NCI-H2227 (cell line): ENCODE measurements around the gene GLI1.
"Not testable (repeated sequence)": the region's sequence is repeated elsewhere in the genome, so short reads cannot be mapped to it uniquely, and the experiment has no call there.

ENCODE experiments used
- DNase-seq: peaks from one replicate; lab custom pipeline; 2025; ENCODE audit not compliant: unreplicated experiment; lab: John Stamatoyannopoulos, UW

The GLI1 gene

DNA sequence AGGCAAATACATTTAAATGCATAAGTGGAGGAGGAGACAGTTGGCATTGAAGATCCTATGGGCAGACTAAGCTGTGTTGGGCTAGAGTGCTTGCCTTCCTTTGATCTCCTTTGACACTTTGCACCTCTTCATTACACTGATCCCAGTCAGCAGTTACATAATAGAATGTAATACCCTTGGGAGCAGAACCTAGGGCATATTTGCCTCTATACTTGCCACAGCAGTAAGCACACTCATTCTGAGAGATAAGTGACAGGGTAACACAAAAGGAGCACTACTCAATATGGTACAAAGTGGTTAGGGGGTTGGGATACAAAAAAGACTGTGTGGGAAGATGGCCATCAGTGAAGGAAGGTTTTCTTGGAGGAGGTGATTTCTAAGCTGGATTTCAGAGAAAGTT is 37.2 kb downstream of the GLI1 start:
- DNase-seq: no peak

DNA sequence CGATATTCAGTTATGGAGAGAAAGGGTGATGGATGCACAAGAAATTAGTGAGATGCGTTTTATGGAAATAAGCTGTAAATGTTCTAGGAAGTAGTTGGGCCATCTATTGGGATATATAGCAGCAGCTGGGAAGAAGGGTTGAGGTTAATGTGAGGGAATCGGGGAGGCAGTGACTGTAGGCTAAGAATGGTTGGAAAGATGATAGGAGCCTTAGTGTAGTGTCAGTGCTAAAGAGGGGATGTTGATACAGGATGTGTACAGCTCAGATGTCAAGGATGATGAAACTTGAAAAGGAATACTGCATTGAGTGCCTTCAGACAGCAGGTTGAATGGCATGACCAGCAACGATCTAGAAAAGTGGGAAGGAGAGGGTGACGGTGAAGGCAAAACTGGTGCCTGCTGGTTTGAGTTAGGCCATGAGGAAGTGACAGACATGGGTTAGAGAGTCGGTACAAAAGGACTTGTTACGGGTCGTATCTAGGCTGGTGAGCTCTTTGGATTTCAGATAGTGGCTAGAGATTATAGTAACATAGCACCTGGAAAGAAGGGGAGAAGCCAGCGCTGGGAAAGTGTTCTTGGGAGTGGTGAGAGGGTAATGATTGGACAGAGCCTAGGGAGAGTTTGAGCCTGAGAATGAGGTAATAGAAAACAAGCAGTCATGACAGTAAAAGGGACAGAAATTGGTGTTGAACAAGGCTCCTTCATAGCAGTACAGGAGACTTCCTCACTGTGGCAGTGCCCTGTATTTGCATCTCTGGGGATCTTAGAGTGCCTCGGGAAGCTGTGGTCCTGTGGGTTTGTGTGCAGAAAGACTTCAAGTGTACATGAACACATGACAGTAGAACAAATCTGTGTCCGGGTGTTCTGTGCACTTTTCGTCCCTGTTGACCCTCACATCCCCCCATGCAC is 37.9 kb downstream of the GLI1 start:
- DNase-seq: no peak

DNA sequence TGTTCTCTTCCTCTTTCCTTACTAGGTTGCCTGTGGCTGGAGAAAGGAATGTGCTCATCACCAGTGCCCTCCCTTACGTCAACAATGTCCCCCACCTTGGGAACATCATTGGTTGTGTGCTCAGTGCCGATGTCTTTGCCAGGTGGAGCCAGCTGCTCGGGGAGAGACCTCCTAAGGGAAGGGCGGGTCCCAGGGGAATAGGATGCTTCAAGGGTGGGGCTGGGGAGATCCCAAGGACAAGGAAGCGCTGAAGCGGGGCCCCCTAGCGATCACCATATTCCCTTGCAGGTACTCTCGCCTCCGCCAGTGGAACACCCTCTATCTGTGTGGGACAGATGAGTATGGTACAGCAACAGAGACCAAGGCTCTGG is 38.5 kb downstream of the GLI1 start:
- DNase-seq: no peak

DNA sequence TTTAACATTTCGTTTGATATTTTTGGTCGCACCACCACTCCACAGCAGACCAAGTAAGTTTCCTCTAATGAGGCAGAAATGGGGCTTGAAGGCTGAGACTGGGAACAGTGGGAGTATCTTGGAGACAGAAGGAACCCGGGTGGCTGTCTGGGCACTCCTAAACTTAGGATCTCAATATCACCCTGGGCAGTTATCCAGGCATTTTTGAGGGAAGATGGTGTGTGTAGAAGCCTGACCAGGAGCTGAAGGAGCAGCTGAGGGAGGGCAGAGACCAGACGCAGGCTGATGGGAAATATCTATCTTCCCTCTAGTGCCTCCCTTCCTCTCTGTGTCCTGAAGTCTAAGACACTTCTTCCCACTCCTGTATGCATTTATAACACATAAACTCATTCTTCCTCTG is 39.0 kb downstream of the GLI1 start:
- no peak for DNase-seq

DNA sequence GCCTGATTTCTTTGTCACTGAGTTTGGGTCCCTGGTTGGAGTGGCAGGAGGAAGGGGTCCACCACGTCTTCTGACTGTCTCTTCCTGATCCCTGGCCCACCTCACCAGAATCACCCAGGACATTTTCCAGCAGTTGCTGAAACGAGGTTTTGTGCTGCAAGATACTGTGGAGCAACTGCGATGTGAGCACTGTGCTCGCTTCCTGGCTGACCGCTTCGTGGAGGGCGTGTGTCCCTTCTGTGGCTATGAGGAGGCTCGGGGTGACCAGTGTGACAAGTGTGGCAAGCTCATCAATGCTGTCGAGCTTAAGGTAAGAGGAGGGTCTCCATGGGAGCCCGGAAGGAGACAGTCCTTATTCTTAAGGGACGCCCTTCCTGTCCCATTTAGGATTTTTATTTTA is 40.6 kb downstream of the GLI1 start:
- no peak for DNase-seq

DNA sequence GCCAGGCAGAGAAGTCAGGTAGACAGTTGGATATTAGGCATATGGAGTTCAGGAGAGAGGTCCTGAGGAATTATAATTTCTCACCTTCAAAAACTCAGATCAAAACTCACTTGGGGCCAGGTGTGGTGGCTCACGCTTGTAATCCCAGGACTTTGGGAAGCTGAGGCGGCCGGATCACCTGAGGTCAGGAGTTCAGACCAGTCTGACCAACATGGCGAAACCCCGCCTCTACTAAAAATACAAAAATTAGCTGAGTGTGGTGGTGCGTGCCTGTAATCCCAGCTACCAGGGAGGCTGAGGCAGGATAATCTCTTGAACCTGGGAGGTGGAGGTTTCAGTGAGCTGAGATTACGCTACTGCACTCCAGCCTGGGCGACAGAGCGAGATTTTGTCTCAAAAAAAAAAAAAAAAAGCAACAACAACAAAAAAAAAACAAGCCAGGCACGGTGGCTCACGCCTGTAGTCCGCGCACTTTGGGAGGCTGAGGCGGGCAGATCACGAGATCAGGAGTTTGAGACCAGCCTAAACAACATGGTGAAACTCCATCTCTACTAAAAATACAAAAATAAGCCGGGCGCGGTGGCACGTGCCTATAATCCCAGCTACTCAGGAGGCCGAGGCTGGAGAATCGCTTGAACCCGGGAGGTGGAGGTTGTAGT is 42.9 kb downstream of the GLI1 start:
- not testable (repeated sequence) for DNase-seq

DNA sequence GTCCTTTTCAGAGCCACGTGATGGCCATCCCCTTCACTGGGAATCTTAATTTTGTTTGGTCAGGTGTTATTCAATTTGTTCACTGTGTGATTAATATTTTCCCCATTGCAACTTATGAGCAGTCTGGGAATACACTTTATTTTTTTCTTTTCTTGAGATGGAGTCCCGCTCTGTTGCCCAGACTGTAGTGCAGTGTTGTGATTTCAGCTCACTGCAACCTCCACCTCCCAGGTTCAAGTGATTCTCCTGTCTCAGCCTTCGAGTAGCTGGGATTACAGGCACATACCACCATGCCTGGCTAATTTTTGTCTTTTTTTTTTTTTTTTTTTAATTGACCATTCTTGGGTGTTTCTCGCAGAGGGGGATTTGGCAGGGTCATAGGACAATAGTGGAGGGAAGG is 47.0 kb downstream of the GLI1 start:
- not testable (repeated sequence) for DNase-seq

DNA sequence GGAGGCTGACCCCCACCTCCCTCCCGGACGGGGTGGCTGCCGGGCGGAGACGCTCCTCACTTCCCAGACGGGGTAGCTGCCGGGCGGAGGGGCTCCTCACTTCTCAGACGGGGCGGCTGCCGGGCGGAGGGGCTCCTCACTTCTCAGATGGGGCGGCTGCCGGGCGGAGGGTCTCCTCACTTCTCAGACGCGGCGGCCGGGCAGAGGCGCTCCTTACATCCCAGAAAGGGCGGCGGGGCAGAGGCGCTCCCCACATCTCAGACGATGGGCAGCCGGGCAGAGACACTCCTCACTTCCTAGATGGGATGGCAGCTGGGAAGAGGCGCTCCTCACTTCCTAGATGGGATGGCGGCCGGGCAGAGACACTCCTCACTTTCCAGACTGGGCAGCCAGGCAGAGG is 48.2 kb downstream of the GLI1 start:
- DNase-seq: not testable (repeated sequence)

DNA sequence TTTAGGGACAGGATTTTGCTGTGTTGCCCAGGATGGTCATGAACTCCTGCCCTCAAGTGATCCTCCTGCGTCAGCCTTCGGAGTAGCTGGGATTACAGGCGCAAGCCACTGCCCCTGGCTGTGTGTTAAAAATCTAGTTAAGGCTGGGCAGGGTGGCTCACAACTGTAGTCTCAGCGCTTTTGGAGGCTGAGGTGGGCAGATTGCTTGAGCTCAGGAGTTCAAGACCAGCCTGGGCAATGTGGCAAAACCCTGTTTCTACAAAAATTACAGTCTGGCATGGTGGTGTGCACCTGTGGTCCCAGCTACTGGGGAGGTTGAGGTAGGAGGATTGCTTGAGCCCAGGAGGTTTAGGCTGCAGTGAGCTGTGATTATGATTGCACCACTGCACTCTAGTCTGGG is 51.6 kb downstream of the GLI1 start:
- DNase-seq: no peak

DNA sequence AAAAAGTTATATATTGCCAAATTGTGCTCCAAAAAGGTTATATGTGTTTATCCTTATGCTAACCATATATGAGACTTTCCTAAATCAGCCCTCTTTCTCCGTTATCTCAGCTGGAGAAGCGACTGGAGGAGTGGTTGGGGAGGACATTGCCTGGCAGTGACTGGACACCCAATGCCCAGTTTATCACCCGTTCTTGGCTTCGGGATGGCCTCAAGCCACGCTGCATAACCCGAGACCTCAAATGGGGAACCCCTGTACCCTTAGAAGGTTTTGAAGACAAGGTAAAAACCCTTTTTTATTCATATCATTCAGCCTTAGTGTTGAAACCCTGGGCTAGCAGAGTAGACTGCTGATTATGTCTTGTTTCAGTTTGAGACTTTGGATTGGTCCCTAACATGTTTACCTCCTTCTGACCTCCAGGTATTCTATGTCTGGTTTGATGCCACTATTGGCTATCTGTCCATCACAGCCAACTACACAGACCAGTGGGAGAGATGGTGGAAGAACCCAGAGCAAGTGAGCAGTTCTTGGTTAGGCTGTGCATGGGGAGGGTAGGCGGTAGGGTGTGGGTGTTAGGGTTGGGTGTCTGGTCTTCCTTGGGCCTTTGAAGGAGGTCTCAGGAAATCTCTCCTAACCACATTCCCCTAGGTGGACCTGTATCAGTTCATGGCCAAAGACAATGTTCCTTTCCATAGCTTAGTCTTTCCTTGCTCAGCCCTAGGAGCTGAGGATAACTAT is 52.2 kb downstream of the GLI1 start:
- no peak for DNase-seq

DNA sequence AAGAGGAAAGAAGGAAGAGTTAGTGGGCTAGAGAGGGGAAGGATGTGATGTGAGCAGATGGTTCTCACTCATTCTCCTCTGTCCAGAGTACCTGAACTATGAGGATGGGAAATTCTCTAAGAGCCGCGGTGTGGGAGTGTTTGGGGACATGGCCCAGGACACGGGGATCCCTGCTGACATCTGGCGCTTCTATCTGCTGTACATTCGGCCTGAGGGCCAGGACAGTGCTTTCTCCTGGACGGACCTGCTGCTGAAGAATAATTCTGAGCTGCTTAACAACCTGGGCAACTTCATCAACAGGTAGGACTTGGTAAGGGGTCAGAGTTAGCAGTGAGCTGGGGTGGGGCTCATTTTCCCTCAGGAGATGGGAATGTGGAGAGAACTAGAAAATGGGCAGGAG is 53.1 kb downstream of the GLI1 start:
- no peak for DNase-seq

DNA sequence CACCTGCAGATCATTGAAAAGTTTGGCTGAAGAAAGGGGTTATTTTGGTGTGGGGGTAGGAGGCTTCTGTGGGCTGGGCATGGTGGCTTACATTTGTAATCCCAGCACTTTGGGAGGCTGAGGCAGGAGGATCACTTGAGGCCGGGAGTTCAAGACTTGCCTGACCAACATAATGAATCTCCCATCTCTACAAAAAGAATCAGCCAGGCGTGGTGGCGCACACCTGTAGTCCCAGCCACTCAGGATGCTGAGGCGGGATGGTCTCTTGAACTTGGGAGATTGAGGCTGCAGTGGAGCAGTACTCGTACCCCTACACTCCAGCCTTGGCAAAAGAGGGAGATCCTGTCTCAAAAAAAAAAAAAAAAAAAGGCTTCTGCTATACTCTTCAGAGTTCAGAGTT is 53.7 kb downstream of the GLI1 start:
- no peak for DNase-seq

DNA sequence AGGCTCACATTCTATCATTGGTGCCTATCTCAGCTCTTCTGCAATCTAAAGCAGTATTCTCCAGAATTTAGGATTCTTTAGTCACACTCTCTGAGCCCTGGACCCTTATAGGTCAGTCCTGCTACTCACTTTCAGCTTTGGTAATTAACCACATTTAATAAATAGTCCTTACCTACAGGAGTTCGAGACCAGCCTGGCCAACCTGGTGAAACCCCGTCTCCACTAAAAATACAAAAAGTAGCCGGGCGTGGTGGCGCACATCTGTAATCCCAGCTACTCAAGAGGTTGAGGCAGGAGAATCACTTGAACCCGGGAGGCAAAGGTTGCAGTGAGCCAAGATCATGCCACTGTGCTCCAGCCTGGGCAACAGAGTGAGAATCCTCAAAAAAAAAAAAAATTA is 54.1 kb downstream of the GLI1 start:
- DNase-seq: not testable (repeated sequence)

DNA sequence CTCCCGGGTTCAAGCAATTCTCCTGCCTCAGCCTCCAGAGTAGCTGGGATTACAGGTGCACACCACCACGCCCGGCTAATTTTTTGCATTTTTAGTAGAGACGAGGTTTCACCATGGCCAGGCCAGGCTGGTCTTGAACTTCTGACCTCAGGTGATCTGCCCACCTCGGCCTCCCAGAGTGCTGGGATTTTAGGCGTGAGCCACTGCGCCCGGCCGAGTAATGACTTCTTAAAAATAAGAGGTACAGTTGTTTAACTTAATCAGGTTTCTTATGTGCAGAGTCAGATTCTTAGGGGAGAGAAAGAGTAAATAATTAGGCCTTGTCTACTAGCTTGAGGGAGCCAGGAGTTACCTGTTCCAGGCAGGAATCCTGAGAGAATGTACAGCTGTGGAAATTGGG is 54.7 kb downstream of the GLI1 start:
- not testable (repeated sequence) for DNase-seq

DNA sequence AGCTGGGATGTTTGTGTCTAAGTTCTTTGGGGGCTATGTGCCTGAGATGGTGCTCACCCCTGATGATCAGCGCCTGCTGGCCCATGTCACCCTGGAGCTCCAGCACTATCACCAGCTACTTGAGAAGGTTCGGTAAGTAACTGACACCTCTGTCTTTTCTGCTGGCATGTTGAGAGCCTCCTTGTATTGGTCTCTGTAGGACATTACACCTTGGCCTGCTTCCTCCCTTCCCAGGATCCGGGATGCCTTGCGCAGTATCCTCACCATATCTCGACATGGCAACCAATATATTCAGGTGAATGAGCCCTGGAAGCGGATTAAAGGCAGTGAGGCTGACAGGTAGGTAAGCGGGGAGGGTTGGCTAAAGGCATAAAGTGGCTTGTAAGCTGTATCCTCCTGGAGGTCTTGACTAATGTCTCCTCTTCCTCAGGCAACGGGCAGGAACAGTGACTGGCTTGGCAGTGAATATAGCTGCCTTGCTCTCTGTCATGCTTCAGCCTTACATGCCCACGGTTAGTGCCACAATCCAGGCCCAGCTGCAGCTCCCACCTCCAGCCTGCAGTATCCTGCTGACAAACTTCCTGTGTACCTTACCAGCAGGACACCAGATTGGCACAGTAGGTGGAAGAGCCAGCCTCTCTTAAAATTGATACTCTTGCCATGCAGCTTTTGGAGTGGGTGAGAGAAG is 55.3 kb downstream of the GLI1 start:
- no peak for DNase-seq

DNA sequence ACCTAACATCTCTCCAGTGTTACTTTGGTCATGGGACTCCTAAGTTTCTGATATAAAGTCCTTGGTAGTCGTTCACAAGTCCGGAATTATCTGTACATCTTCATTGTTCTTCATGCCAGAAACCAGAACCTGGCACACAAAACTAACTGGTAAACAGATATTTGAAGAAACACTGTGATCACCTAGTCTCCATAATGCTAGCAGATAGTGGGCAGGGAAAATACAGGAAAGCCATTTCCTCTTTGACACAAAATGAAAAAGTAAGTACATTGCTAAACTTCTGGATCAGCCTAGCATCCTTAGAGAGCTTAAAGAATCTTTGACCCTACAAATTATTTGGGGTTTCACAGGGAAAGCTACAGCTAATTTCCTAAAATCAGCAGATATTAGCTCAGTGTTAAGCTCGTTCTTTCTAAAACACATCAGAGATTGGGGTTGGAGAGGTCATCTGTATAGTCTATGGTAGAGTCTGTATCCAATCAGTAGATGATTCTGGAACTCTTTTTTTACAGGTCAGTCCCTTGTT is 55.9 kb downstream of the GLI1 start:
- no peak for DNase-seq

DNA sequence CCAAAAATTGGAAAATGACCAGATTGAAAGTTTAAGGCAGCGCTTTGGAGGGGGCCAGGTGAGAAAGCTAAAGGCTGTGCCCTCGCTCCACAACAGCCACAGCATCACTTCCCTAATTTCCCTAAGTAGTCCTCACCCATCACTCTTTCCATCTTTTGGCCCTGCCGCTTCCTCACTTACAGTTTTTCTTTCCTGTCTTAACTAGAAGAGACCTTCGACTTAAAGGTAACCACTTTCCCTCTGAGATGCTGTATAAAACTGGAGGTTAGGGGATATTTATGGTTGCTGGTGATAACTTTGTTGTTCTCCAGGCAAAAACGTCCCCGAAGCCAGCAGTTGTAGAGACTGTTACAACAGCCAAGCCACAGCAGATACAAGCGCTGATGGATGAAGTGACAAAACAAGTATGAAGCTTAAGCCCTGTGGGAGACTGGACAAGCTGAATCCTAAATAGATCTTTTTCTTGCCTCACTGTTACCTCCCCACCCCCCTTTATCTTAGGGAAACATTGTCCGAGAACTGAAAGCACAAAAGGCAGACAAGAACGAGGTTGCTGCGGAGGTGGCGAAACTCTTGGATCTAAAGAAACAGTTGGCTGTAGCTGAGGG is 56.5 kb downstream of the GLI1 start:
- no peak for DNase-seq

DNA sequence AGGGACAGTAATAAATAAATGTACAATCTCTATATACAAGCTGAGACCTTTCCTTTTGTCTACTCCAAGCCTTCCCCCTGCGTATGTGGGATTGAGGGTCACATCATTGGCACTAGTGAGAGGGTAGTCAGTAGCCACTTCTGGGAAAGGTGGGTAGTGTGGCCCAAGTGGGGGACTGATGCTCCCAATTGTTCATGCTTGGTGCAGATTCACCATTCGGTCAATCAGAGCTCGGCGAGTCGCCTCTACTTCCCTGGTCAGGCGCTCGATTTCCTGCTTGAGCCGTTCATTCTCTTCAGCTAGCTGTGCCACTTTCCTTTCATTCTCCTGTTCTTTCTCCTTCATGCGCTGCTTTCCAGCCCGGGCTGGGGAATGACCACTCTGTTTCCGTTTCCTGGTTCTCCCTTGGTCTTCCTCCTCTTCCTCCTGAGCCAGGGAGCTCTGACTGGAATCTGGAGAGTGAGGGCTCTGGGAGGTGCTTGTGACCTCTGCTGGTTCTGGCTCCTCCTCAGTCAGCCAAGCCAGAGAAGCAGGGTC is 57.1 kb downstream of the GLI1 start:
- no peak for DNase-seq

DNA sequence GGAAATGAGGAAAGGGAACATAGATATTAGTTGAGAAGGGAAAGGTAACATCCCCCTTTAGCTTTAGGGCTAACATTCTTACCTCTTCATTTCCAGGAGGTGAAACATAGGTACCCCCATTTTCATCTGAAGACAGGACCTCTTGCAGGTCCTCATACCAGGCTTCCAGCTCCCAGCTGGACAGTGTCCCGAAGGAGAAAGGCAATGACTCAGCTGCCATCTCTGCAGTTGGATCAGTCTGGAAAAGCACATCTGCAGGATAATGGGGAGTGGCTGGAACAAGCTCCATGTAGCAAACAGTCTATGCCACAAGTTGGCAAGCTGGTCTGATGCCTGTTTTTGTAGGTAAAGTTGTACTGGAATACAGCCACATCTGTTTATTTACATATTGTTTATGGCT is 57.6 kb downstream of the GLI1 start:
- DNase-seq: no peak

DNA sequence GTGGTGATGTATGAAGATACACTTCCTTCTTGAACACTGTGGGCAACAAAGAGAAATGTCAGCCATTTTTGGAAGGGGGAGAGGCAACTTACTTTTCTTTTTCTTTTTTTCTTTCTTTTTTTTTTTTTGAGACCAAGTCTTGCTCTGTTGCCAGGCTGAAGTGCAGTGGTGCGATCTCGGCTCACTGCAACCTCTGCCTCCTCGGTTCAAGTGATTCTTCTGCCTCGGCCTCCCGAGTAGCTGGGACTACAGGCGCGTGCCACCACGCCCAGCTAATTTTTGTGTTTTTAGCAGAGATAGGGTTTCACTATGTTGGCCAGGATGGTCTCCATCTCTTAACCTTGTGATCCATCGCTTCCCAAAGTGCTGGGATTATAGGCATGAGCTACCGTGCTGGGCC is 58.1 kb downstream of the GLI1 start:
- DNase-seq: not testable (repeated sequence)
